Stimulated activated CD4-positive, alpha-beta T cell treated with anti-CD3 and anti-CD28 coated beads, Interleukin-1b, Interleukin-23, amount 100 ng/mL, for 24 hours (primary cell): ENCODE data around the gene TMC5.
"Not testable (repeated sequence)": the region's sequence is repeated elsewhere in the genome, so short reads cannot be mapped to it uniquely, and the experiment has no call there.

Source experiments
- DNase-seq, 4 experiments: peaks; one replicate each; pipeline ENCODE4 v3.0.0-alpha.2; 2020; ENCODE audit warnings: low read depth in 4 of 4, low spot score in 1 of 4

The TMC5 gene

GRCh38 chr16:19528666-19529065 lies 111.0 kb downstream of the TMC5 start:
- no peak for DNase-seq

GRCh38 chr16:19532601-19533000 lies 114.9 kb downstream of the TMC5 start:
- no peak for DNase-seq

GRCh38 chr16:19540241-19540970 lies 122.7 kb downstream of the TMC5 start:
- DNase-seq: no peak

GRCh38 chr16:19542138-19542821 lies 124.6 kb downstream of the TMC5 start:
- no peak for DNase-seq

- DNase-seq: not testable (repeated sequence)
Observed at GRCh38 chr16:19543278-19543996, 125.8 kb downstream of the TMC5 start.

GRCh38 chr16:19548144-19548543 lies 130.5 kb downstream of the TMC5 start:
- no peak for DNase-seq
